ENCODE results near the gene CEACAM19. TPM values are rescaled to one million over a fixed set of nuclear protein-coding genes. Genes with fewer than 3 reads are reported as not detected.

The CEACAM19 gene
- total and polyA plus RNA-seq, 10 of the 15 experiments (the other 5 are each of a cell fraction or from before 2014, with no cell fraction given) = 0.13 to 0.31 (median 0.17) TPM; not detected in 4

DNA sequence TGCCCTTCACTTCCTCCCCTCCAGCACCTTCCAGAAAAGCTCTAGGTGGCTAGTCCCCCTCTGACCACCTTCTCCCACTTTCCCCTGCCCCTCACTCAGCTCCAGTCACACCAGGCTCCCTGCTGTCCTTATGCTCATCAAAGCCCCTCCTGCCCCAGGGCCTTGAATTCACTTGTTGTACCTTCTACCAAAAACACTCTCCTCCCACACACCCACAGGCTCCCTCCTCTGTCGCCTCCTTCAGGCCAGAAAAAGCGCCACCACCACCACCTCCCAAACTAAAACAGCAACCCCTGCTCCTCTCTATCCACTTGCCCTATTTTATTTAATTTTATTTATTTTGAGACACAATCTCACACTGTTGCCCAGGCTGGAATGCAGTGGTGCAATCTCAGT, 22.9 kb downstream of the CEACAM19 start:
- in situ Hi-C loops (cut with MboI) (no loop called here), intact Hi-C loops (cut with micrococcal nuclease; ENCODE audit: unreplicated experiment) (no loop called here)
- no peak overlapping the region for H3K27ac ChIP-seq (ENCODE audit: control insufficient read depth, insufficient read depth)
- no peaks in the 10 kb centered on the region for H3K9me3 ChIP-seq (replicated peaks; ENCODE audit: control insufficient read depth, insufficient read depth, low read length)
- ChIA-PET CTCF (interaction anchor here (0.6 to 10.7 kb wide), 7 partner anchors 21 to 124 kb away, joined by 3 to 162 read pairs (median 3); no protein-coding TSS in a partner anchor), RAD21 (ENCODE audit: unreplicated experiment) (interaction anchor here (1.9 to 7.3 kb wide), 2 partner anchors 29 to 77 kb away, joined by 10 to 121 read pairs; no protein-coding TSS in a partner anchor), POLR2A (no interaction called here), SMC1A (ENCODE audit: uncharacterized antibody, unreplicated experiment) (interaction anchor here (1.0 to 7.3 kb wide), 6 partner anchors 29 to 78 kb away, joined by 3 to 99 read pairs (median 4); no protein-coding TSS in a partner anchor)
- no peak overlapping the region for H3K4me3 ChIP-seq
- ATAC-seq = no peak
- WGBS (ENCODE audit: insufficient coverage, insufficient replicate concordance, low lambda C conversion rate, missing lambda C conversion rate) = 19% methylated on average over 2 of the region's 2 CpGs
- BruUV-seq (replicated peaks) = no TSS peak
- no peaks in the 10 kb centered on the region; a peak in 1 of 4 replicates for H3K27me3 ChIP-seq (replicated peaks in 1 of 2; ENCODE audit: control insufficient read depth in 2 of 2, insufficient read depth in 2 of 2, low read length in 1 of 2)
- H2AFZ ChIP-seq (ENCODE audit: control insufficient read depth, low read depth, low read length) = no peak overlapping the region
- peaks cover 29% of the 10 kb centered on the region for H3K4me1 ChIP-seq (ENCODE audit: control insufficient read depth, insufficient read depth, low read length)
- DNase-seq (ENCODE audit: low read depth, low spot score) = no peak
- no peaks in the 10 kb centered on the region for H3K79me2 ChIP-seq (ENCODE audit: control insufficient read depth, insufficient read depth, low read length)
- no peak for FAIRE-seq
- H4K20me1 ChIP-seq (ENCODE audit: control insufficient read depth, insufficient read depth) = no peaks in the 10 kb centered on the region
- no peak overlapping the region for H3K9ac ChIP-seq (ENCODE audit: control insufficient read depth, insufficient read depth, low read length)
- no peak overlapping the region for H3K4me2 ChIP-seq (ENCODE audit: control insufficient read depth, insufficient read depth)
- H3K36me3 ChIP-seq (ENCODE audit: control insufficient read depth in 2 of 2, insufficient read depth in 2 of 2, low read length in 1 of 2) = no peaks in the 10 kb centered on the region
- no peak for TF ChIP-seq GABPA (IDR thresholded peaks at IDR 0.05; ENCODE audit: low read depth)
- no peak for TF ChIP-seq SIN3A (IDR thresholded peaks at IDR 0.05; ENCODE audit: low read depth, low read length)
- peak in 1 of 2 experiments; percentile 31; a peak in 1 of 3 replicates for TF ChIP-seq EGR1 (IDR thresholded peaks at IDR 0.05; ENCODE audit: borderline replicate concordance in 1 of 2, low read depth in 2 of 2, low read length in 2 of 2)
- TF ChIP-seq, protein P1, sequence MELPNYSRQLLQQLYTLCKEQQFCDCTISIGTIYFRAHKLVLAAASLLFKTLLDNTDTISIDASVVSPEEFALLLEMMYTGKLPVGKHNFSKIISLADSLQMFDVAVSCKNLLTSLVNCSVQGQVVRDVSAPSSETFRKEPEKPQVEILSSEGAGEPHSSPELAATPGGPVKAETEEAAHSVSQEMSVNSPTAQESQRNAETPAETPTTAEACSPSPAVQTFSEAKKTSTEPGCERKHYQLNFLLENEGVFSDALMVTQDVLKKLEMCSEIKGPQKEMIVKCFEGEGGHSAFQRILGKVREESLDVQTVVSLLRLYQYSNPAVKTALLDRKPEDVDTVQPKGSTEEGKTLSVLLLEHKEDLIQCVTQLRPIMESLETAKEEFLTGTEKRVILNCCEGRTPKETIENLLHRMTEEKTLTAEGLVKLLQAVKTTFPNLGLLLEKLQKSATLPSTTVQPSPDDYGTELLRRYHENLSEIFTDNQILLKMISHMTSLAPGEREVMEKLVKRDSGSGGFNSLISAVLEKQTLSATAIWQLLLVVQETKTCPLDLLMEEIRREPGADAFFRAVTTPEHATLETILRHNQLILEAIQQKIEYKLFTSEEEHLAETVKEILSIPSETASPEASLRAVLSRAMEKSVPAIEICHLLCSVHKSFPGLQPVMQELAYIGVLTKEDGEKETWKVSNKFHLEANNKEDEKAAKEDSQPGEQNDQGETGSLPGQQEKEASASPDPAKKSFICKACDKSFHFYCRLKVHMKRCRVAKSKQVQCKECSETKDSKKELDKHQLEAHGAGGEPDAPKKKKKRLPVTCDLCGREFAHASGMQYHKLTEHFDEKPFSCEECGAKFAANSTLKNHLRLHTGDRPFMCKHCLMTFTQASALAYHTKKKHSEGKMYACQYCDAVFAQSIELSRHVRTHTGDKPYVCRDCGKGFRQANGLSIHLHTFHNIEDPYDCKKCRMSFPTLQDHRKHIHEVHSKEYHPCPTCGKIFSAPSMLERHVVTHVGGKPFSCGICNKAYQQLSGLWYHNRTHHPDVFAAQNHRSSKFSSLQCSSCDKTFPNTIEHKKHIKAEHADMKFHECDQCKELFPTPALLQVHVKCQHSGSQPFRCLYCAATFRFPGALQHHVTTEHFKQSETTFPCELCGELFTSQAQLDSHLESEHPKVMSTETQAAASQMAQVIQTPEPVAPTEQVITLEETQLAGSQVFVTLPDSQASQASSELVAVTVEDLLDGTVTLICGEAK (IDR thresholded peaks at IDR 0.05; ENCODE audit: borderline replicate concordance) = no peak
- TF ChIP-seq RAD21 (IDR thresholded peaks at IDR 0.05; ENCODE audit: insufficient read depth, low read depth, low read length) = peak; percentile 35; the same call in 1 of the 2 replicates
- no peak for TF ChIP-seq HDGF (IDR thresholded peaks at IDR 0.05)
- TF ChIP-seq MXI1 (IDR thresholded peaks at IDR 0.05; ENCODE audit: low read depth, low read length) = no peak
- TF ChIP-seq NR2C2 (IDR thresholded peaks at IDR 0.05; ENCODE audit: borderline replicate concordance, control insufficient read depth, insufficient read length, low read depth) = no peak
- no peak for TF ChIP-seq POLR2AphosphoS5 (IDR thresholded peaks at IDR 0.05; ENCODE audit: low read length)
- no peak for TF ChIP-seq MYB (IDR thresholded peaks at IDR 0.05; ENCODE audit: borderline replicate concordance, low read depth, low read length)
- no peak for TF ChIP-seq EZH2 (IDR thresholded peaks at IDR 0.05; ENCODE audit: borderline replicate concordance, control insufficient read depth, low read depth, low read length)
- TF ChIP-seq LARP7 (IDR thresholded peaks at IDR 0.05) = no peak
- no peak for TF ChIP-seq RB1 (IDR thresholded peaks at IDR 0.05; ENCODE audit: borderline replicate concordance)
- no peak for TF ChIP-seq BCL11A (IDR thresholded peaks at IDR 0.05; ENCODE audit: low read depth, low read length)
- TF ChIP-seq NFYA (IDR thresholded peaks at IDR 0.05; ENCODE audit: borderline replicate concordance, low read depth, low read length) = no peak
- no peak for TF ChIP-seq BACH1 (IDR thresholded peaks at IDR 0.05; ENCODE audit: borderline replicate concordance)
- TF ChIP-seq CHD1 (IDR thresholded peaks at IDR 0.05; ENCODE audit: low read depth, low read length) = no peak
- TF ChIP-seq ZNF207 (IDR thresholded peaks at IDR 0.05; ENCODE audit: borderline replicate concordance) = no peak
- TF ChIP-seq, protein P2, sequence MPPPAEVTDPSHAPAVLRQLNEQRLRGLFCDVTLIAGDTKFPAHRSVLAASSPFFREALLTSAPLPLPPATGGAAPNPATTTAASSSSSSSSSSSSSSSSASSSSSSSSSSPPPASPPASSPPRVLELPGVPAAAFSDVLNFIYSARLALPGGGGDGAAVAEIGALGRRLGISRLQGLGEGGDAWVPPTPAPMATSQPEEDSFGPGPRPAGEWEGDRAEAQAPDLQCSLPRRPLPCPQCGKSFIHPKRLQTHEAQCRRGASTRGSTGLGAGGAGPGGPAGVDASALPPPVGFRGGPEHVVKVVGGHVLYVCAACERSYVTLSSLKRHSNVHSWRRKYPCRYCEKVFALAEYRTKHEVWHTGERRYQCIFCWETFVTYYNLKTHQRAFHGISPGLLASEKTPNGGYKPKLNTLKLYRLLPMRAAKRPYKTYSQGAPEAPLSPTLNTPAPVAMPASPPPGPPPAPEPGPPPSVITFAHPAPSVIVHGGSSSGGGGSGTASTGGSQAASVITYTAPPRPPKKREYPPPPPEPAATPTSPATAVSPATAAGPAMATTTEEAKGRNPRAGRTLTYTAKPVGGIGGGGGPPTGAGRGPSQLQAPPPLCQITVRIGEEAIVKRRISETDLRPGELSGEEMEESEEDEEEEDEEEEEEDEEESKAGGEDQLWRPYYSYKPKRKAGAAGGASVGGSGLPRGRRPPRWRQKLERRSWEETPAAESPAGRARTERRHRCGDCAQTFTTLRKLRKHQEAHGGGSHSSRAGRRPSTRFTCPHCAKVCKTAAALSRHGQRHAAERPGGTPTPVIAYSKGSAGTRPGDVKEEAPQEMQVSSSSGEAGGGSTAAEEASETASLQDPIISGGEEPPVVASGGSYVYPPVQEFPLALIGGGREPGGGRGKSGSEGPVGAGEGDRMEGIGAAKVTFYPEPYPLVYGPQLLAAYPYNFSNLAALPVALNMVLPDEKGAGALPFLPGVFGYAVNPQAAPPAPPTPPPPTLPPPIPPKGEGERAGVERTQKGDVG (CRISPR knock-in tag; IDR thresholded peaks at IDR 0.05) = no peak
